Mucosa of descending colon (tissue), 3 donors: ENCODE measurements around the gene AATF. TPM values are rescaled to one million over a fixed set of nuclear protein-coding genes. Genes with fewer than 3 reads are reported as not detected.

Experiments used
- ATAC-seq: fragments of 200-7000 bp; cut with Tn5 transposase; one replicate; pipeline ENCODE4 v1.9.1; 2020; ENCODE audit warnings: mild to moderate bottlenecking, moderate library complexity
- DNase-seq, 3 donors: peaks; one replicate each; pipeline ENCODE4 v3.0.0-alpha.2; 2020
- H3K36me3 ChIP-seq: fragments of 200-600 bp; one replicate; pipeline ENCODE4 v1.8.0; 2021; ENCODE audit warnings: low read depth, mild to moderate bottlenecking
- H3K4me1 ChIP-seq: fragments of 200-600 bp; one replicate; pipeline ENCODE4 v1.8.0; 2021; ENCODE audit warnings: low read depth, mild to moderate bottlenecking
- H3K4me3 ChIP-seq: fragments of 200-600 bp; one replicate; pipeline ENCODE4 v1.8.0; 2021; ENCODE audit warnings: mild to moderate bottlenecking
- H3K9me3 ChIP-seq: fragments of 200-600 bp; one replicate; pipeline ENCODE4 v1.8.0; 2021; ENCODE audit warnings: mild to moderate bottlenecking
- CTCF ChIP-seq: fragments of 200-600 bp; IDR thresholded peaks from one replicate; pipeline ENCODE4 v1.8.0; 2022; ENCODE audit warnings: antibody characterized with exemption, mild to moderate bottlenecking
- intact Hi-C, 2 donors: fragments of 100-400 bp; cut with DNase I in 1 of 2; cut with micrococcal nuclease in 1 of 2; formaldehyde crosslinking; loops; one replicate each; pipeline versions ENCODE4 v1.11.0 to v1.11.1; 2022; cut with DNase I, micrococcal nuclease
- total RNA-seq, 3 donors: library from RNA; stranded (reverse); fragmentation: NEBNext Ultra II Directional in 2 of 3; extraction: Animal tissue kit (Norgen Biotek cat#: 25700) in 2 of 3; gene quantifications; one replicate each; pipeline versions ENCODE4 v1.2.1 to v1.2.4, GENCODE V29; 2021 to 2023
- donor health status: DM: no; HTN: no; CAD: no; lungs with moderate emphysema.
- donor health status: DM: no; HTN: no; CAD: no.
- donor health status: DM: no; HTN: yes; CAD: no.

AATF gene
- total RNA-seq, 3 donors from 2014 or later = 35.6 to 47.2 (median 37.9) TPM

- no peaks in the 10 kb centered on the region for H3K9me3 ChIP-seq
- H3K36me3 ChIP-seq = no peaks in the 10 kb centered on the region
- H3K4me1 ChIP-seq = no peaks in the 10 kb centered on the region
- no peak overlapping the region for H3K4me3 ChIP-seq
- DNase-seq (no peak), ATAC-seq (no peak)
- intact Hi-C loops = no loop called here
- no peak for TF ChIP-seq CTCF
These were observed 76.5 kb downstream of the AATF start for GRCh38 chr17:37025238-37025637.

- H3K36me3 ChIP-seq = no peaks in the 10 kb centered on the region
- ATAC-seq (no peak), DNase-seq (no peak)
- no peak for TF ChIP-seq CTCF
- intact Hi-C loops = no loop called here
- no peaks in the 10 kb centered on the region for H3K4me1 ChIP-seq
- H3K4me3 ChIP-seq = no peak overlapping the region
- no peaks in the 10 kb centered on the region for H3K9me3 ChIP-seq
These were observed 77.2 kb downstream of the AATF start for GRCh38 chr17:37025847-37026530.

GRCh38 chr17:37026531-37026869 lies 77.7 kb downstream of the AATF start:
- H3K4me1 ChIP-seq = no peaks in the 10 kb centered on the region
- no peak overlapping the region for H3K4me3 ChIP-seq
- no peaks in the 10 kb centered on the region for H3K9me3 ChIP-seq
- intact Hi-C loops = no loop called here
- no peaks in the 10 kb centered on the region for H3K36me3 ChIP-seq
- no peak for TF ChIP-seq CTCF
- no peak for ATAC-seq
- DNase-seq = no peak

- Histone ChIP-seq H3K36me3 (no peaks in the 10 kb centered on the region), H3K9me3 (no peaks in the 10 kb centered on the region), H3K4me1 (no peaks in the 10 kb centered on the region), H3K4me3 (no peak overlapping the region)
- DNase-seq (no peak), ATAC-seq (no peak)
- TF ChIP-seq CTCF = no peak
- intact Hi-C loops = no loop called here
These were observed 79.3 kb downstream of the AATF start for GRCh38 chr17:37028040-37028439.

- DNase-seq (no peak), ATAC-seq (no peak)
- H3K4me3 ChIP-seq = no peak overlapping the region
- intact Hi-C loops = no loop called here
- no peaks in the 10 kb centered on the region for H3K36me3 ChIP-seq
- TF ChIP-seq CTCF = no peak
- no peaks in the 10 kb centered on the region for H3K4me1 ChIP-seq
- no peaks in the 10 kb centered on the region for H3K9me3 ChIP-seq
These were observed 82.8 kb downstream of the AATF start for GRCh38 chr17:37031493-37032083.
